ENCODE measurements around the gene LPO. TPM values are rescaled to one million over a fixed set of nuclear protein-coding genes. Genes with fewer than 3 reads are reported as not detected.

Gene LPO
- total RNA-seq, 1 donor from 2014 or later: 0.31 TPM

- H3K4me3 Mint-ChIP-seq (ENCODE audit: unreplicated experiment): no peak overlapping the region
- no peaks in the 10 kb centered on the region for H3K36me3 Mint-ChIP-seq (ENCODE audit: low read depth, unreplicated experiment)
- H3K27me3 Mint-ChIP-seq (ENCODE audit: unreplicated experiment): peaks cover 10% of the 10 kb centered on the region
- TF ChIP-seq CTCF (IDR thresholded peaks at IDR 0.05; ENCODE audit: unreplicated experiment): no peak
- no peaks in the 10 kb centered on the region for H3K9me3 Mint-ChIP-seq (ENCODE audit: unreplicated experiment)
- DNase-seq (ENCODE audit: low spot score): no peak
- H3K27ac Mint-ChIP-seq (ENCODE audit: unreplicated experiment): peak overlapping the region; percentile 51
- H3K4me1 Mint-ChIP-seq (ENCODE audit: unreplicated experiment): peaks cover 14% of the 10 kb centered on the region
These were observed 23.8 kb downstream of the LPO start for GRCh38 chr17:58262149-58262548.

GRCh38 chr17:58263773-58264172 lies 25.4 kb downstream of the LPO start:
- no peak for TF ChIP-seq CTCF (IDR thresholded peaks at IDR 0.05; ENCODE audit: unreplicated experiment)
- no peak overlapping the region for H3K4me3 Mint-ChIP-seq (ENCODE audit: unreplicated experiment)
- H3K4me1 Mint-ChIP-seq (ENCODE audit: unreplicated experiment): peaks cover 14% of the 10 kb centered on the region

GRCh38 chr17:58264407-58265103 lies 26.2 kb downstream of the LPO start:
- peaks cover 9% of the 10 kb centered on the region for H3K27me3 Mint-ChIP-seq (ENCODE audit: unreplicated experiment)

More at GRCh38 chr17:58263773-58264172, 25.4 kb downstream of the LPO start:
- Mint-ChIP-seq H3K27ac (ENCODE audit: unreplicated experiment) (no peak overlapping the region), H3K9me3 (ENCODE audit: unreplicated experiment) (no peaks in the 10 kb centered on the region), H3K27me3 (ENCODE audit: unreplicated experiment) (peaks cover 9% of the 10 kb centered on the region), H3K36me3 (ENCODE audit: low read depth, unreplicated experiment) (no peaks in the 10 kb centered on the region)
- no peak for DNase-seq (ENCODE audit: low spot score)

GRCh38 chr17:58265271-58265670 lies 26.9 kb downstream of the LPO start:
- H3K4me3 Mint-ChIP-seq (ENCODE audit: unreplicated experiment): no peak overlapping the region
- no peaks in the 10 kb centered on the region for H3K36me3 Mint-ChIP-seq (ENCODE audit: low read depth, unreplicated experiment)
- no peak overlapping the region for H3K27ac Mint-ChIP-seq (ENCODE audit: unreplicated experiment)
- no peak for DNase-seq (ENCODE audit: low spot score)
- H3K27me3 Mint-ChIP-seq (ENCODE audit: unreplicated experiment): peaks cover 9% of the 10 kb centered on the region
- peaks cover 14% of the 10 kb centered on the region for H3K4me1 Mint-ChIP-seq (ENCODE audit: unreplicated experiment)
- no peak for TF ChIP-seq CTCF (IDR thresholded peaks at IDR 0.05; ENCODE audit: unreplicated experiment)
- no peaks in the 10 kb centered on the region for H3K9me3 Mint-ChIP-seq (ENCODE audit: unreplicated experiment)

More at GRCh38 chr17:58264407-58265103, 26.2 kb downstream of the LPO start:
- H3K27ac Mint-ChIP-seq (ENCODE audit: unreplicated experiment): no peak overlapping the region
- H3K9me3 Mint-ChIP-seq (ENCODE audit: unreplicated experiment): no peaks in the 10 kb centered on the region
- peaks cover 14% of the 10 kb centered on the region for H3K4me1 Mint-ChIP-seq (ENCODE audit: unreplicated experiment)
- TF ChIP-seq CTCF (IDR thresholded peaks at IDR 0.05; ENCODE audit: unreplicated experiment): no peak
- no peaks in the 10 kb centered on the region for H3K36me3 Mint-ChIP-seq (ENCODE audit: low read depth, unreplicated experiment)
- peak overlapping the region; percentile 43 for H3K4me3 Mint-ChIP-seq (ENCODE audit: unreplicated experiment)
- no peak for DNase-seq (ENCODE audit: low spot score)

Data from endothelial cell (in vitro differentiated cells).